GM12878 (cell line): ENCODE results near the gene KRT6B. TPM values are rescaled to one million over a fixed set of nuclear protein-coding genes. Genes with fewer than 3 reads are reported as not detected.

ENCODE experiments used
- ATAC-seq: fragments of 200-7000 bp; cut with Tn5 transposase; 3 replicates; pipeline ENCODE4 v1.9.1; 2020; ENCODE audit warnings: mild to moderate bottlenecking, moderate library complexity
- BruUV-seq: library from RNA; stranded (reverse); fragments of 400-500 nt; replicated peaks from 2 replicates; lab custom pipeline; 2021; lab: Mats Ljungman, UMichigan
- CTCF ChIA-PET: fragments of 300-600 bp; sonication (Branson Sonifier 250); formaldehyde crosslinking; extraction: SDS; loops from one replicate; lab custom pipeline; 2021; ENCODE audit warnings: inconsistent platforms; lab: Yijun Ruan, JAX
- POLR2A ChIA-PET: fragments of 350-600 bp; formaldehyde crosslinking; extraction: SDS; loops from one replicate; lab custom pipeline; 2021; ENCODE audit warnings: inconsistent platforms; lab: Charles Lee
- RAD21 ChIA-PET: fragments of 300-600 bp; sonication (Branson Sonifier 250); formaldehyde crosslinking; loops from one replicate; lab custom pipeline; 2023; ENCODE audit warnings: antibody characterized with exemption; ENCODE audit not compliant: unreplicated experiment; lab: Charles Lee
- SMC1A ChIA-PET: fragments of 300-600 bp; sonication (Branson Sonifier 250); formaldehyde crosslinking; loops from one replicate; lab custom pipeline; 2023; ENCODE audit not compliant: unreplicated experiment, uncharacterized antibody; lab: Charles Lee
- DNase-seq: peaks from one replicate; pipeline ENCODE4 v3.0.0-alpha.2; 2011; ENCODE audit warnings: low read depth, low spot score
- FAIRE-seq: peaks from 3 replicates; lab custom pipeline; 2011; peaks lifted over from hg19 to GRCh38; lab: Jason Lieb, UNC
- H2AFZ ChIP-seq: 2 replicates; pipeline ENCODE4 v1.6.0; 2011; ENCODE audit warnings: low read depth, low read length, control low read depth; ENCODE audit not compliant: control insufficient read depth
- H3K27ac ChIP-seq: 2 replicates; pipeline ENCODE4 v1.5.1; 2011; ENCODE audit warnings: control low read depth; ENCODE audit not compliant: control insufficient read depth, insufficient read depth
- H3K27me3 ChIP-seq, 2 experiments: replicated peaks in 1 of 2; 2 replicates each; pipeline versions ENCODE4 v1.6.0 to v1.6.1; 2011; ENCODE audit warnings: low read length in 1 of 2; ENCODE audit not compliant: control insufficient read depth in 2 of 2, insufficient read depth in 2 of 2
- H3K36me3 ChIP-seq, 2 experiments: 2 replicates each; pipeline ENCODE4 v1.5.1; 2011; ENCODE audit warnings: low read length in 1 of 2; ENCODE audit not compliant: control insufficient read depth in 2 of 2, insufficient read depth in 2 of 2
- H3K4me1 ChIP-seq: 2 replicates; pipeline ENCODE4 v1.6.1; 2011; ENCODE audit warnings: mild to moderate bottlenecking, low read length, moderate library complexity, mixed read lengths; ENCODE audit not compliant: control insufficient read depth, insufficient read depth
- H3K4me2 ChIP-seq: 2 replicates; pipeline ENCODE4 v1.6.0; 2011; ENCODE audit warnings: control low read depth; ENCODE audit not compliant: control insufficient read depth, insufficient read depth
- H3K4me3 ChIP-seq: fragments of 200-600 bp; sonication (generic); 2 replicates; pipeline ENCODE4 v1.5.1; 2016
- H3K79me2 ChIP-seq: 2 replicates; pipeline ENCODE4 v1.6.0; 2011; ENCODE audit warnings: low read length; ENCODE audit not compliant: control insufficient read depth, insufficient read depth
- H3K9ac ChIP-seq: 2 replicates; pipeline ENCODE4 v1.8.0; 2011; ENCODE audit warnings: low read length, control low read depth, mixed read lengths; ENCODE audit not compliant: control insufficient read depth, insufficient read depth
- H3K9me3 ChIP-seq: replicated peaks from 3 replicates; pipeline ENCODE4 v1.5.1; 2011; ENCODE audit warnings: mild to moderate bottlenecking, low read length; ENCODE audit not compliant: control insufficient read depth, insufficient read depth
- H4K20me1 ChIP-seq: 2 replicates; pipeline ENCODE4 v1.6.0; 2011; ENCODE audit not compliant: control insufficient read depth, insufficient read depth
- CBX3 ChIP-seq: fragments of 200-600 bp; sonication (generic); IDR thresholded peaks from 2 replicates; pipeline ENCODE4 v1.6.1; 2016; ENCODE audit warnings: low read depth, borderline replicate concordance
- FOXK2 ChIP-seq: fragments of 450-650 bp; IDR thresholded peaks from 2 replicates; pipeline ENCODE4 v1.6.1; 2017; ENCODE audit warnings: mild to moderate bottlenecking, moderate library complexity
- IKZF2 ChIP-seq, 2 experiments: fragments of 450-650 bp; IDR thresholded peaks; 2 replicates each; pipeline ENCODE4 v1.6.1; 2017; ENCODE audit warnings: mild to moderate bottlenecking in 2 of 2, moderate library complexity in 2 of 2
- LARP7 ChIP-seq: fragments of 450-650 bp; IDR thresholded peaks from 2 replicates; pipeline ENCODE4 v1.6.1; 2017; ENCODE audit warnings: mild to moderate bottlenecking
- MTA3 ChIP-seq: IDR thresholded peaks from 2 replicates; pipeline ENCODE4 v1.6.1; 2012; ENCODE audit warnings: low read length, inconsistent platforms, borderline replicate concordance
- MYC ChIP-seq: IDR thresholded peaks from 2 replicates; pipeline ENCODE4 v1.6.1; 2011; ENCODE audit warnings: mild to moderate bottlenecking, low read length, moderate library complexity, inconsistent platforms; ENCODE audit not compliant: insufficient read depth, insufficient replicate concordance, insufficient read length, severe bottlenecking
- POLR2AphosphoS5 ChIP-seq: IDR thresholded peaks from 2 replicates; pipeline ENCODE4 v1.6.1; 2011; ENCODE audit warnings: mild to moderate bottlenecking, low read length, inconsistent platforms
- POU2F2 ChIP-seq: IDR thresholded peaks from 3 replicates; pipeline ENCODE4 v1.6.1; 2011; ENCODE audit warnings: low read depth, mild to moderate bottlenecking, low read length, borderline replicate concordance
- RCOR1 ChIP-seq: conservative IDR thresholded peaks from 2 replicates; pipeline ENCODE4 v1.6.1; 2012; ENCODE audit warnings: low read depth, low read length, improper control_type of control experiment
- SMAD1 ChIP-seq: fragments of 450-650 bp; IDR thresholded peaks from 2 replicates; pipeline ENCODE4 v1.6.1; 2018; ENCODE audit warnings: mild to moderate bottlenecking, low read depth; ENCODE audit not compliant: partially characterized antibody
- SPI1 ChIP-seq: IDR thresholded peaks from 2 replicates; pipeline ENCODE4 v1.6.1; 2011; ENCODE audit warnings: low read depth, mild to moderate bottlenecking, low read length, moderate library complexity, borderline replicate concordance; ENCODE audit not compliant: insufficient read depth
- TAF1 ChIP-seq: IDR thresholded peaks from 2 replicates; pipeline ENCODE4 v1.6.1; 2011; ENCODE audit warnings: mild to moderate bottlenecking, low read depth, low read length, borderline replicate concordance
- ZSCAN29 ChIP-seq: fragments of 450-650 bp; IDR thresholded peaks from 2 replicates; pipeline ENCODE4 v1.6.1; 2017; ENCODE audit warnings: mild to moderate bottlenecking, moderate library complexity
- WGBS: methylation state at CpG from one replicate; pipeline ENCODE4 v1.1.6; 2016; ENCODE audit warnings: low lambda C conversion rate; ENCODE audit not compliant: insufficient replicate concordance, insufficient coverage; ENCODE audit errors: missing lambda C conversion rate; 5-methylcytosine and 5-hydroxymethylcytosine counted together
- in situ Hi-C: fragments of 300-500 bp; cut with MboI; formaldehyde crosslinking; loops from 9 replicates; pipeline ENCODE4 v1.14.3; 2018; ENCODE audit warnings: mixed read lengths
- intact Hi-C: fragments of 100-400 bp; cut with micrococcal nuclease; formaldehyde crosslinking; loops from one replicate; pipeline ENCODE4 v1.14.2; 2022; ENCODE audit not compliant: unreplicated experiment
- polyA plus RNA-seq, 11 experiments: library from polyadenylated mRNA; depleted of rRNA in 4 of 11; unstranded in 6 of 11; stranded (reverse) in 5 of 11; fragments of >200 nt; fragmentation: Nextera tagmentation in 4 of 11; fragmentation: Illumina TruSeq in 1 of 11; extraction: Ambion mirVana in 4 of 11; extraction: Trizol in 1 of 11; gene quantifications; 1 replicate in 1 of 11; 2 replicates in 10 of 11; pipeline versions ENCODE4 v1.2.1 to v1.2.3, GENCODE V29; 2011 to 2016; ENCODE audit warnings: inconsistent platforms in 2 of 11, missing spikeins in 2 of 11, low read depth in 1 of 11
- total RNA-seq, 4 experiments: library from RNA; depleted of rRNA in 3 of 4; stranded (reverse); fragments of >200 nt in 3 of 4; fragmentation: Illumina TruSeq in 1 of 4; extraction: Trizol in 1 of 4; gene quantifications; 2 replicates each; pipeline versions ENCODE4 v1.2.1 to v1.2.3, GENCODE V29; 2013 to 2021
- TF ChIP-seq, protein P1 (sequence below): IDR thresholded peaks from 2 replicates; pipeline ENCODE4 v1.6.1; 2012; ENCODE audit warnings: mild to moderate bottlenecking, low read depth, low read length
- TF ChIP-seq, protein P2 (sequence below): fragments of 450-650 bp; IDR thresholded peaks from 2 replicates; pipeline ENCODE4 v1.6.1; 2016; ENCODE audit warnings: mild to moderate bottlenecking

KRT6B gene
- total and polyA plus RNA-seq, 10 of the 15 experiments (the other 5 are each of a cell fraction or from before 2014, with no cell fraction given): 0.07 TPM; not detected in 9

DNA sequence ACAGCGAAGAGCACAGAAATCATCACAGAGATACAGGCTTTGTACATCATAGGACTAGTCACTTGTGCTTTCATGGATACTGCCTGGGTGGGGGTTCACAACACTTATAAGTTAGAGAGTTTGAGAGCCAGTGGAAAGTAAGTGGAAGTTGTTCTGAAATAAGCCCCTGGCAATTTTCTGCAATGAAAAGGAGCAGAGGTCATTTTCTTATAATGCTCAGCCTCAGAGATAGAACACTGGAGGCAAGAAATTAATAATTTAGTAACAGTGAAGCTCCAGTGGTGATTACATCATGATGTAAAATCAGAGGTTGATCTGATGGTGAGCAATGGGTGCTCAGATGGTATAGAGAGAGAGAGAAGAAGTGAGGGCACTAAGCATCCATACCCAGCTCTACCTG is 35.3 kb upstream of the KRT6B start:
- DNase-seq (no peak), FAIRE-seq (no peak), ATAC-seq (no peak)
- H3K27ac ChIP-seq: no peak overlapping the region
- no peaks in the 10 kb centered on the region for H3K36me3 ChIP-seq
- ChIA-PET SMC1A (no interaction called here), POLR2A (no interaction called here), CTCF (no interaction called here), RAD21 (no interaction called here)
- no peaks in the 10 kb centered on the region for H3K4me1 ChIP-seq
- H2AFZ ChIP-seq: no peak overlapping the region
- H3K79me2 ChIP-seq: no peaks in the 10 kb centered on the region
- in situ Hi-C loops (no loop called here), intact Hi-C loops (no loop called here)
- no peak overlapping the region for H3K4me2 ChIP-seq
- WGBS: 5% methylated on average over 1 of the region's 1 CpG
- no peak overlapping the region for H3K4me3 ChIP-seq
- H3K27me3 ChIP-seq: no peaks in the 10 kb centered on the region; a peak in 2 of 4 replicates
- no peaks in the 10 kb centered on the region for H3K9me3 ChIP-seq
- H3K9ac ChIP-seq: no peak overlapping the region
- H4K20me1 ChIP-seq: no peaks in the 10 kb centered on the region
- no peak for TF ChIP-seq FOXK2
- TF ChIP-seq RCOR1: no peak
- TF ChIP-seq MTA3: no peak
- no peak for TF ChIP-seq MYC
- TF ChIP-seq ZSCAN29: no peak
- no peak for TF ChIP-seq POU2F2
- no peak for TF ChIP-seq TAF1
- TF ChIP-seq SMAD1: no peak
- no peak for TF ChIP-seq LARP7
- no peak for TF ChIP-seq CBX3
- TF ChIP-seq IKZF2 (IDR thresholded peaks at IDR 0.05): no peak
- no peak for TF ChIP-seq POLR2AphosphoS5
- TF ChIP-seq SPI1: no peak
- TF ChIP-seq, protein P1, sequence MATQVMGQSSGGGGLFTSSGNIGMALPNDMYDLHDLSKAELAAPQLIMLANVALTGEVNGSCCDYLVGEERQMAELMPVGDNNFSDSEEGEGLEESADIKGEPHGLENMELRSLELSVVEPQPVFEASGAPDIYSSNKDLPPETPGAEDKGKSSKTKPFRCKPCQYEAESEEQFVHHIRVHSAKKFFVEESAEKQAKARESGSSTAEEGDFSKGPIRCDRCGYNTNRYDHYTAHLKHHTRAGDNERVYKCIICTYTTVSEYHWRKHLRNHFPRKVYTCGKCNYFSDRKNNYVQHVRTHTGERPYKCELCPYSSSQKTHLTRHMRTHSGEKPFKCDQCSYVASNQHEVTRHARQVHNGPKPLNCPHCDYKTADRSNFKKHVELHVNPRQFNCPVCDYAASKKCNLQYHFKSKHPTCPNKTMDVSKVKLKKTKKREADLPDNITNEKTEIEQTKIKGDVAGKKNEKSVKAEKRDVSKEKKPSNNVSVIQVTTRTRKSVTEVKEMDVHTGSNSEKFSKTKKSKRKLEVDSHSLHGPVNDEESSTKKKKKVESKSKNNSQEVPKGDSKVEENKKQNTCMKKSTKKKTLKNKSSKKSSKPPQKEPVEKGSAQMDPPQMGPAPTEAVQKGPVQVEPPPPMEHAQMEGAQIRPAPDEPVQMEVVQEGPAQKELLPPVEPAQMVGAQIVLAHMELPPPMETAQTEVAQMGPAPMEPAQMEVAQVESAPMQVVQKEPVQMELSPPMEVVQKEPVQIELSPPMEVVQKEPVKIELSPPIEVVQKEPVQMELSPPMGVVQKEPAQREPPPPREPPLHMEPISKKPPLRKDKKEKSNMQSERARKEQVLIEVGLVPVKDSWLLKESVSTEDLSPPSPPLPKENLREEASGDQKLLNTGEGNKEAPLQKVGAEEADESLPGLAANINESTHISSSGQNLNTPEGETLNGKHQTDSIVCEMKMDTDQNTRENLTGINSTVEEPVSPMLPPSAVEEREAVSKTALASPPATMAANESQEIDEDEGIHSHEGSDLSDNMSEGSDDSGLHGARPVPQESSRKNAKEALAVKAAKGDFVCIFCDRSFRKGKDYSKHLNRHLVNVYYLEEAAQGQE: no peak
- TF ChIP-seq, protein P2, sequence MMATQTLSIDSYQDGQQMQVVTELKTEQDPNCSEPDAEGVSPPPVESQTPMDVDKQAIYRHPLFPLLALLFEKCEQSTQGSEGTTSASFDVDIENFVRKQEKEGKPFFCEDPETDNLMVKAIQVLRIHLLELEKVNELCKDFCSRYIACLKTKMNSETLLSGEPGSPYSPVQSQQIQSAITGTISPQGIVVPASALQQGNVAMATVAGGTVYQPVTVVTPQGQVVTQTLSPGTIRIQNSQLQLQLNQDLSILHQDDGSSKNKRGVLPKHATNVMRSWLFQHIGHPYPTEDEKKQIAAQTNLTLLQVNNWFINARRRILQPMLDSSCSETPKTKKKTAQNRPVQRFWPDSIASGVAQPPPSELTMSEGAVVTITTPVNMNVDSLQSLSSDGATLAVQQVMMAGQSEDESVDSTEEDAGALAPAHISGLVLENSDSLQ: no peak
- no TSS peak for BruUV-seq
